ENCODE measurements around the gene CRIP3.
"Not testable (repeated sequence)": the region's sequence is repeated elsewhere in the genome, so short reads cannot be mapped to it uniquely, and the experiment has no call there.

The CRIP3 gene
- total RNA-seq, result 0.14 to 0.96 (median 0.38) reads per million in 3 experiments

- DNase-seq, result peak; percentile 33
Observed at GRCh38 chr6:43308101-43308989, at the start of gene CRIP3. CRIP3 (minus strand) TSS chr6:43308826; CDS start chr6:43308792, 34 bp downstream.

- DNase-seq, result no peak
Observed at GRCh38 chr6:43355862-43356590, 47.4 kb upstream of the CRIP3 start.

GRCh38 chr6:43351951-43352350, 43.3 kb upstream of the CRIP3 start:
- DNase-seq, result not testable (repeated sequence)

GRCh38 chr6:43347444-43347843, 38.8 kb upstream of the CRIP3 start:
- no peak for DNase-seq

- no peak for DNase-seq
Observed at GRCh38 chr6:43347021-43347420, 38.4 kb upstream of the CRIP3 start.

- not testable (repeated sequence) for DNase-seq
Observed at GRCh38 chr6:43346243-43346642, 37.6 kb upstream of the CRIP3 start.

- no peak for DNase-seq
Observed at GRCh38 chr6:43339168-43339567, 30.5 kb upstream of the CRIP3 start.

- DNase-seq, result no peak
Observed at GRCh38 chr6:43338243-43338642, 29.6 kb upstream of the CRIP3 start.

- no peak for DNase-seq
Observed at GRCh38 chr6:43336382-43336781, 27.8 kb upstream of the CRIP3 start.

GRCh38 chr6:43335469-43335868, 26.8 kb upstream of the CRIP3 start:
- no peak for DNase-seq

GRCh38 chr6:43334466-43335095, 26.0 kb upstream of the CRIP3 start:
- no peak for DNase-seq

GRCh38 chr6:43331891-43332290, 23.3 kb upstream of the CRIP3 start:
- DNase-seq, result no peak

GRCh38 chr6:43331470-43331869, 22.8 kb upstream of the CRIP3 start:
- no peak for DNase-seq

GRCh38 chr6:43328528-43328927, 19.9 kb upstream of the CRIP3 start:
- no peak for DNase-seq

- no peak for DNase-seq
Observed at GRCh38 chr6:43325876-43326275, 17.2 kb upstream of the CRIP3 start.

GRCh38 chr6:43318011-43318410, 9.4 kb upstream of the CRIP3 start:
- DNase-seq, result no peak

- DNase-seq, result no peak
Observed at GRCh38 chr6:43313813-43314212, 5.2 kb upstream of the CRIP3 start.

GRCh38 chr6:43311666-43312065, 3.0 kb upstream of the CRIP3 start:
- DNase-seq, result no peak

- no peak for DNase-seq
Observed at GRCh38 chr6:43310624-43311023, 2.0 kb upstream of the CRIP3 start.

- no peak for DNase-seq
Observed at GRCh38 chr6:43310134-43310533, 1.5 kb upstream of the CRIP3 start.

GRCh38 chr6:43308990-43309477, 408 bp upstream of the CRIP3 start:
- DNase-seq, result no peak

GRCh38 chr6:43307451-43308100, 1.1 kb downstream of the CRIP3 start:
- DNase-seq, result no peak

- DNase-seq, result no peak
Observed at GRCh38 chr6:43306086-43306485, 2.5 kb downstream of the CRIP3 start.

Data from central memory CD4-positive, alpha-beta T cell (primary cell).